Loucy (cell line): ENCODE results near the gene HOXD8.

Experiments used
- EZH2phosphoT487 ChIP-seq: fragments of 200-600 bp; IDR thresholded peaks from 2 replicates; pipeline ENCODE4 v1.6.1; 2018; ENCODE audit warnings: antibody characterized with exemption, mild to moderate bottlenecking, moderate library complexity, borderline replicate concordance
- TF ChIP-seq, protein P1 (sequence below): fragments of 200-600 bp; sonication (generic); conservative IDR thresholded peaks from 2 replicates; pipeline ENCODE4 v1.5.1; 2014; ENCODE audit warnings: mild to moderate bottlenecking, antibody characterized with exemption, low read length

DNA sequence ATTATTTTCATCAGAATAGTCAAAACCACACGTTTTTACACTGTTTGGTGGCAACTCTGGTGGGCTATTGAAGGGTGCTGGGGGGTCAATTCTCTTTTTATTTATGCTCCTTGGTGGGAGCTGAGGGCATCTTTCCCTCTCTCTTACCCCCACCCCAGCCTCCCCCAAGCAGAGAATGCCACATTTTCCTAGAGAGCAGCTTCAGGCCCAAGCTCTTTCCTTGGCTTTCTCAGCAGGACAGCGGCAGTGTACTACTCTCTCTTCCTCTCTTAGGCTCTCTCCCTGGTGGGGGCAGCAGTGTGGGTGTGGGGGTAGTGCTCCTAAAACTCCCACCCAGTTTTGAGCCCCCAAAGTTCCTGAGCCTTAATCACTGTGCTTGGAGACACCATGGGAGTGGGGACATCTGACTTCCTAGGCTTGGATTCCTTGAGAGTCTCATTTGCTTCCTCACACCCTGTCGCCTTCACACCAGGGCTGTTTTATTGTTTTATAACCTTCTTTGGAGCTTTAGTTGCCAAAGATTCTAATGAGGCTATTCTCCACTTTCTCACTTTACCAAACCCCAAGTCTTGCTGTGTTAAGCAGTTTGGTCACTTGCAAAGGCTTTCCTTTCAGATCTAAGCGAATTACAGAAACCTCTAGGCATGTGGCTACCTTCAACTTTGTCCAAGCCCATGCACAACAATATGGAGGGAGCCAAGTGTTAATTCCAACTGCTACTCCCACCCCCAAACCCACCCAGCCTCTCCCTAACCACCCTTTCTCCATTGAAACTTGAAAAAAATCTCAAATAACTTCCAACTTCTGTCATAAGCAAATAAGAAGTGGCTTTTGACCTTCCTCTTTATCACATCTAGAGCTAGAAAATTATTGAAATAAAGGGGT lies 15.8 kb downstream of the HOXD8 start:
- TF ChIP-seq, protein P1, sequence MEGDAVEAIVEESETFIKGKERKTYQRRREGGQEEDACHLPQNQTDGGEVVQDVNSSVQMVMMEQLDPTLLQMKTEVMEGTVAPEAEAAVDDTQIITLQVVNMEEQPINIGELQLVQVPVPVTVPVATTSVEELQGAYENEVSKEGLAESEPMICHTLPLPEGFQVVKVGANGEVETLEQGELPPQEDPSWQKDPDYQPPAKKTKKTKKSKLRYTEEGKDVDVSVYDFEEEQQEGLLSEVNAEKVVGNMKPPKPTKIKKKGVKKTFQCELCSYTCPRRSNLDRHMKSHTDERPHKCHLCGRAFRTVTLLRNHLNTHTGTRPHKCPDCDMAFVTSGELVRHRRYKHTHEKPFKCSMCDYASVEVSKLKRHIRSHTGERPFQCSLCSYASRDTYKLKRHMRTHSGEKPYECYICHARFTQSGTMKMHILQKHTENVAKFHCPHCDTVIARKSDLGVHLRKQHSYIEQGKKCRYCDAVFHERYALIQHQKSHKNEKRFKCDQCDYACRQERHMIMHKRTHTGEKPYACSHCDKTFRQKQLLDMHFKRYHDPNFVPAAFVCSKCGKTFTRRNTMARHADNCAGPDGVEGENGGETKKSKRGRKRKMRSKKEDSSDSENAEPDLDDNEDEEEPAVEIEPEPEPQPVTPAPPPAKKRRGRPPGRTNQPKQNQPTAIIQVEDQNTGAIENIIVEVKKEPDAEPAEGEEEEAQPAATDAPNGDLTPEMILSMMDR = no peak
- no peak for TF ChIP-seq EZH2phosphoT487
